ENCODE results near the gene ATP11A. TPM values are rescaled to one million over a fixed set of nuclear protein-coding genes. Genes with fewer than 3 reads are reported as not detected.
"Not testable (repeated sequence)": the region's sequence is repeated elsewhere in the genome, so short reads cannot be mapped to it uniquely, and the experiment has no call there.

Gene ATP11A
- polyA plus RNA-seq, 4 donors: 3.2 to 79.6 (median 9.5) TPM

DNA sequence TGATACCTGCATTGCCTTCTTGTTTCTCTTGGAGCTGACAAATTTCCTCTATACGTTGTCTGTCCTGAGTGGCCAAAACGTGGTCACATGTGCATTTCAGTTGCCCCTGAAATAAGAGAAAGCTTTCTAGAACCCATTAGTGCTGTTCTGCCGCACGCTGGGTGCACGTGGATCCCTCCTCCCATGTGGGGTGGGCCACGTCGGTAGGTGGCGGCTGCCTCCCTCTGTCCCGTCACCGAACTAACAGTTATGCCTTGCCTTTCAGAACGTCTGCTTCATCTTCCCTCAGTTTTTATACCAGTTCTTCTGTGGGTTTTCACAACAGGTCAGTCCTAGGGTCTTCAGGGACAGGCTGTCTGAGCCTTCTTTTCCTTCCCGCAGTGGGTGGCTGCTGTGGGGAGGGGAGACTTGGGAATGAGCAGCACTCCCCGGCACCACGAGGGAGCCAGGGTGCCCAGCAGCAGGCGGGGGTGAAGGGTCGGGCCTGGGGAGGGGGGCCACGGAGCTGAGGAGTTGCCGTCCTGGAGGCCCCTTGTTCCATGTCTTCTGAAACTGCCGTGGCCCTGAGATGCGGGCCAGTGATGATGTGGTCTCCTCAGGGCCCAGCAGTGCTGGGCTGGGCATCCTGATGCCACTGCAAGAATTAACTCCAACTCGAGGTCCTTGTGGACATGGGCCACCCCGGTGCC, 169.4 kb downstream of the ATP11A start:
- Histone ChIP-seq H3K27me3 (ENCODE audit: control insufficient read depth in 3 of 3, insufficient read depth in 3 of 3, low read length in 3 of 3) (no peaks in the 10 kb centered on the region), H3K4me3 (ENCODE audit: low read depth in 1 of 3, low read length in 3 of 3) (no peak overlapping the region), H3K36me3 (ENCODE audit: control insufficient read depth in 3 of 3, insufficient read depth in 2 of 3, low read depth in 1 of 3, low read length in 3 of 3) (peaks cover 8 to 66% (median 10%) of the 10 kb centered on the region in 3 donors), H3K9me3 (ENCODE audit: control insufficient read depth in 2 of 2, insufficient read depth in 1 of 2, low read depth in 1 of 2, low read length in 1 of 2) (no peaks in the 10 kb centered on the region), H3K4me1 (ENCODE audit: control insufficient read depth in 3 of 3, insufficient read depth in 2 of 3, low read depth in 1 of 3, low read length in 2 of 3) (no peaks in the 10 kb centered on the region), H3K27ac (ENCODE audit: low read depth in 1 of 3, low read length in 2 of 3) (no peak overlapping the region)
- WGBS, 3 donors: 91 to 93% (median 92%) methylated on average over 21 to 22 of the region's 22 CpGs
- no peak for DNase-seq
- no peak for FAIRE-seq

GRCh38 chr13:112859817-112860190, 170.0 kb downstream of the ATP11A start:
- no peak overlapping the region for H3K27ac ChIP-seq (ENCODE audit: low read depth in 1 of 3, low read length in 2 of 3)
- DNase-seq (no peak), FAIRE-seq (no peak)
- no peak overlapping the region for H3K4me3 ChIP-seq (ENCODE audit: low read depth in 1 of 3, low read length in 3 of 3)
- 75 to 93% (median 87%) methylated on average over 7 of the region's 7 CpGs for WGBS, 3 donors
- no peaks in the 10 kb centered on the region for H3K9me3 ChIP-seq (ENCODE audit: control insufficient read depth in 2 of 2, insufficient read depth in 1 of 2, low read depth in 1 of 2, low read length in 1 of 2)
- no peaks in the 10 kb centered on the region for H3K27me3 ChIP-seq (ENCODE audit: control insufficient read depth in 3 of 3, insufficient read depth in 3 of 3, low read length in 3 of 3)
- peaks cover 8 to 64% (median 10%) of the 10 kb centered on the region in 3 donors for H3K36me3 ChIP-seq (ENCODE audit: control insufficient read depth in 3 of 3, insufficient read depth in 2 of 3, low read depth in 1 of 3, low read length in 3 of 3)
- H3K4me1 ChIP-seq (ENCODE audit: control insufficient read depth in 3 of 3, insufficient read depth in 2 of 3, low read depth in 1 of 3, low read length in 2 of 3): no peaks in the 10 kb centered on the region

GRCh38 chr13:112861876-112862615, 172.2 kb downstream of the ATP11A start:
- DNase-seq (no peak), FAIRE-seq (no peak)
- H3K27me3 ChIP-seq (ENCODE audit: control insufficient read depth in 3 of 3, insufficient read depth in 3 of 3, low read length in 3 of 3): no peaks in the 10 kb centered on the region
- 90 to 94% (median 92%) methylated on average over 32 of the region's 32 CpGs for WGBS, 3 donors
- no peak overlapping the region for H3K4me3 ChIP-seq (ENCODE audit: low read depth in 1 of 3, low read length in 3 of 3)
- H3K4me1 ChIP-seq (ENCODE audit: control insufficient read depth in 3 of 3, insufficient read depth in 2 of 3, low read depth in 1 of 3, low read length in 2 of 3): no peaks in the 10 kb centered on the region
- no peaks in the 10 kb centered on the region for H3K9me3 ChIP-seq (ENCODE audit: control insufficient read depth in 2 of 2, insufficient read depth in 1 of 2, low read depth in 1 of 2, low read length in 1 of 2)
- peaks cover 4 to 69% (median 10%) of the 10 kb centered on the region in 3 donors for H3K36me3 ChIP-seq (ENCODE audit: control insufficient read depth in 3 of 3, insufficient read depth in 2 of 3, low read depth in 1 of 3, low read length in 3 of 3)
- H3K27ac ChIP-seq (ENCODE audit: low read depth in 1 of 3, low read length in 2 of 3): no peak overlapping the region

DNA sequence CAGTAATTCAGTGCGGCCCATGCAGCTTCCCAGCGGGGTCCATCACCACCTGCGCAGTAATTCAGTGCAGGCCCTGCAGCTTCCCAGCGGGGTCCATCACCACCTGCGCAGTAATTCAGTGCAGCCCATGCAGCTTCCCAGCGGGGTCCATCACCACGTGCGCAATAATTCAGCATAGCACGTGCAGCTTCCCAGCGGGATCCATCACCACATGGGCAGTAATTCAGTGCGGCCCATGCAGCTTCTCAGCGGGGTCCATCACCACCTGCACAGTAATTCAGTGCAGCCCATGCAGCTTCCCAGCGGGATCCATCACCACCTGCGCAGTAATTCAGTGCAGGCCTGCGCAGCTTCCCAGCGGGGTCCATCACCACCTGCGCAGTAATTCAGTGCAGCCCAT, 173.5 kb downstream of the ATP11A start:
- not testable (repeated sequence) for H3K4me3 ChIP-seq (ENCODE audit: low read depth in 1 of 3, low read length in 3 of 3); H3K4me1 ChIP-seq (ENCODE audit: control insufficient read depth in 3 of 3, insufficient read depth in 2 of 3, low read depth in 1 of 3, low read length in 2 of 3); H3K27ac ChIP-seq (ENCODE audit: low read depth in 1 of 3, low read length in 2 of 3); DNase-seq; FAIRE-seq; H3K27me3 ChIP-seq (ENCODE audit: control insufficient read depth in 3 of 3, insufficient read depth in 3 of 3, low read length in 3 of 3); H3K9me3 ChIP-seq (ENCODE audit: control insufficient read depth in 2 of 2, insufficient read depth in 1 of 2, low read depth in 1 of 2, low read length in 1 of 2)
- WGBS, 3 donors: 95 to 98% (median 97%) methylated on average over 13 to 17 of the region's 17 CpGs
- H3K36me3 ChIP-seq (ENCODE audit: control insufficient read depth in 3 of 3, insufficient read depth in 2 of 3, low read depth in 1 of 3, low read length in 3 of 3): peaks cover 4 to 73% (median 10%) of the 10 kb centered on the region in 3 donors

- H3K27me3 ChIP-seq (ENCODE audit: control insufficient read depth in 3 of 3, insufficient read depth in 3 of 3, low read length in 3 of 3): not testable (repeated sequence)
These were observed 175.6 kb downstream of the ATP11A start for GRCh38 chr13:112865478-112865877.

DNA sequence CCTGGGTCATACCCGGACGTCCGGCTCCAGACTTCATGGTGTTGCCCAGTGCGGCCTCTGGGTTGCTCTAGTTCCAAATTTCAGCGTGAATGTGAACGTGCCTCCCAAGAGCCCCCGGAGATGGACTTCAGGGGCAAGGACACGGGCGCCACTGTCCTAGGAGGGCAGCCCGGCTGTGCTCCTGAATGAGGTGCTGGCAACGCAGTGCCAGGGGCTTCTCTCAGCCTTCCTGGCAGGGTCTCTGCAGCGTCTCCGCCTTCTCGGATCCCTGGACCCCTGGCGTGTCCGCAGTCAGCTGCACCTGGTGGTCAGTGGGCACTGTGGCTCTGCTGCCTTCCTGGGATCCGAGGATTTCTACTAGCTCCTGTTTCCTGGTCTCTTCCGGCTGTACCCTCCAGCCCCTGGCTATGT, 177.5 kb downstream of the ATP11A start:
- H3K27me3 ChIP-seq (ENCODE audit: control insufficient read depth in 3 of 3, insufficient read depth in 3 of 3, low read length in 3 of 3): no peaks in the 10 kb centered on the region
- no peaks in the 10 kb centered on the region for H3K4me1 ChIP-seq (ENCODE audit: control insufficient read depth in 3 of 3, insufficient read depth in 2 of 3, low read depth in 1 of 3, low read length in 2 of 3)
- H3K9me3 ChIP-seq (ENCODE audit: control insufficient read depth in 2 of 2, insufficient read depth in 1 of 2, low read depth in 1 of 2, low read length in 1 of 2): no peaks in the 10 kb centered on the region
- WGBS, 3 donors: 90 to 96% (median 93%) methylated on average over 18 of the region's 18 CpGs
- H3K4me3 ChIP-seq (ENCODE audit: low read depth in 1 of 3, low read length in 3 of 3): no peak overlapping the region
- peaks cover 0 to 71% (median 2%) of the 10 kb centered on the region in 3 donors for H3K36me3 ChIP-seq (ENCODE audit: control insufficient read depth in 3 of 3, insufficient read depth in 2 of 3, low read depth in 1 of 3, low read length in 3 of 3)
- H3K27ac ChIP-seq (ENCODE audit: low read depth in 1 of 3, low read length in 2 of 3): no peak overlapping the region
- DNase-seq (no peak), FAIRE-seq (no peak)

More at GRCh38 chr13:112865478-112865877, 175.6 kb downstream of the ATP11A start:
- WGBS, 3 donors: 89 to 94% (median 90%) methylated on average over 14 of the region's 14 CpGs
- peaks cover 2 to 70% (median 5%) of the 10 kb centered on the region in 3 donors for H3K36me3 ChIP-seq (ENCODE audit: control insufficient read depth in 3 of 3, insufficient read depth in 2 of 3, low read depth in 1 of 3, low read length in 3 of 3)
- H3K4me1 ChIP-seq (ENCODE audit: control insufficient read depth in 3 of 3, insufficient read depth in 2 of 3, low read depth in 1 of 3, low read length in 2 of 3); DNase-seq; H3K4me3 ChIP-seq (ENCODE audit: low read depth in 1 of 3, low read length in 3 of 3); H3K9me3 ChIP-seq (ENCODE audit: control insufficient read depth in 2 of 2, insufficient read depth in 1 of 2, low read depth in 1 of 2, low read length in 1 of 2); FAIRE-seq; H3K27ac ChIP-seq (ENCODE audit: low read depth in 1 of 3, low read length in 2 of 3): not testable (repeated sequence)

- Histone ChIP-seq H3K36me3 (ENCODE audit: control insufficient read depth in 3 of 3, insufficient read depth in 2 of 3, low read depth in 1 of 3, low read length in 3 of 3) (peaks cover 0 to 70% (median 2%) of the 10 kb centered on the region in 3 donors), H3K27ac (ENCODE audit: low read depth in 1 of 3, low read length in 2 of 3) (no peak overlapping the region), H3K4me1 (ENCODE audit: control insufficient read depth in 3 of 3, insufficient read depth in 2 of 3, low read depth in 1 of 3, low read length in 2 of 3) (no peaks in the 10 kb centered on the region), H3K27me3 (ENCODE audit: control insufficient read depth in 3 of 3, insufficient read depth in 3 of 3, low read length in 3 of 3) (no peaks in the 10 kb centered on the region), H3K4me3 (ENCODE audit: low read depth in 1 of 3, low read length in 3 of 3) (no peak overlapping the region), H3K9me3 (ENCODE audit: control insufficient read depth in 2 of 2, insufficient read depth in 1 of 2, low read depth in 1 of 2, low read length in 1 of 2) (peaks cover 0 to 7% of the 10 kb centered on the region in 2 donors)
- DNase-seq: no peak
- 93 to 96% (median 96%) methylated on average over 5 of the region's 5 CpGs for WGBS, 3 donors
- no peak for FAIRE-seq
These were observed 178.5 kb downstream of the ATP11A start for GRCh38 chr13:112868308-112868707.

- H3K4me1 ChIP-seq (ENCODE audit: control insufficient read depth in 3 of 3, insufficient read depth in 2 of 3, low read depth in 1 of 3, low read length in 2 of 3): peaks cover 0 to 5% (median 0%) of the 10 kb centered on the region in 3 donors
- no peak for DNase-seq
- H3K4me3 ChIP-seq (ENCODE audit: low read depth in 1 of 3, low read length in 3 of 3): no peak overlapping the region
- H3K9me3 ChIP-seq (ENCODE audit: control insufficient read depth in 2 of 2, insufficient read depth in 1 of 2, low read depth in 1 of 2, low read length in 1 of 2): peaks cover 0 to 7% of the 10 kb centered on the region in 2 donors
- H3K27me3 ChIP-seq (ENCODE audit: control insufficient read depth in 3 of 3, insufficient read depth in 3 of 3, low read length in 3 of 3): no peaks in the 10 kb centered on the region
- FAIRE-seq: no peak
- H3K27ac ChIP-seq (ENCODE audit: low read depth in 1 of 3, low read length in 2 of 3): no peak overlapping the region
- 79 to 89% (median 89%) methylated on average over 15 of the region's 15 CpGs for WGBS, 3 donors
- peaks cover 0 to 79% (median 4%) of the 10 kb centered on the region in 3 donors for H3K36me3 ChIP-seq (ENCODE audit: control insufficient read depth in 3 of 3, insufficient read depth in 2 of 3, low read depth in 1 of 3, low read length in 3 of 3)
These were observed 179.6 kb downstream of the ATP11A start for GRCh38 chr13:112869202-112870050.

Data from small intestine (tissue), 7 donors.